HG03139 (cell line): ENCODE results near the gene CACNA2D2.

Experiments
- ATAC-seq: cut with Tn5 transposase; IDR thresholded peaks from one replicate; pipeline ENCODE4 v1.9.1; 2021; ENCODE audit not compliant: unreplicated experiment

CACNA2D2 gene

GRCh38 chr3:50373146-50374051 lies 130.0 kb downstream of the CACNA2D2 start:
- ATAC-seq: no peak

- ATAC-seq: no peak
These were observed 131.1 kb downstream of the CACNA2D2 start for GRCh38 chr3:50372349-50372748.

DNA sequence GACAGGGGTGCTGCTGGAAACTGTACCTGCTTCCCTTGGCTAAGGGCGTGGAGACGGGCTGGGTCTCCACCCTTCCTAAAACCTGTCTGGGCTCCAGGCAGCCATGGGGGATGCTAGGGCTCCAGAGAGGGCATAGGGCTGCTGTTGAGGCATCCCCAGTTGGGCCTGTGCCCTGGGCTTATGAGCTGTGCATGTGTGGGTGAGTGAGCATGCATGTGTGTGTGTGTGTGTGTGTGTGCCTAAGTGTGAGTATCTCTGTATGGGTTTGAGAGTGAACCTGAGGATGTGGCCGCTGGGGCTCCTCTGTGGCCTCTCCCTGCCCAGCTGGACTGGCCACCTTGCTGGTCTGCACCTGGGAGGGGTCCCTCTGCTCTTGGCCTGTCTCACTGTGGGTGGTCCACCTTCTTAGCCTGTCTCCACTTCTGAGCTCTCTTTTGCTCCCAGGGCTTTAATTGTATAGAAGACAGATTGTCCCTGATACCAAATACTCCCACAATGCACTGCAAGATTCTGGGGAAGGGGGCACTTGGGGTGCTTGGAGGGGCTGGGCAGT lies 132.2 kb downstream of the CACNA2D2 start:
- ATAC-seq: no peak

DNA sequence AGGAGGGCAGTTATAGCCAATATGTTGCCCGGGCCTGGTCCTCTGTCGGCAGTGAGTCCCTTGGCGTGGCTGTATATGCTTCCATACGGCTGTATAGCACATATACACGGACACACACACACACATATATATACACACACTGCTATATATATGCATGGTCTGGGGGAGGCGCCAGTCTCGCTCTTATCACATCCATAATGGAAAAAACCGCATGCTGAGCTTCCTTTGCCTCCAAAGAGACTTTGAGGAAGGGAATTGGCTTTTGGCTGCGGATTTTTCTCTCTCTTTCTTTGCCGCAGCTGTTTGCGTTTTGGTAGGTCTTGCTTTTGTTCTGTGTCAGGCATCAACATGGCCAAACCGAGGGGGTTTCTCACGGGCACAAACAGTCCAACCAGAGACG lies 132.8 kb downstream of the CACNA2D2 start:
- ATAC-seq: no peak

DNA sequence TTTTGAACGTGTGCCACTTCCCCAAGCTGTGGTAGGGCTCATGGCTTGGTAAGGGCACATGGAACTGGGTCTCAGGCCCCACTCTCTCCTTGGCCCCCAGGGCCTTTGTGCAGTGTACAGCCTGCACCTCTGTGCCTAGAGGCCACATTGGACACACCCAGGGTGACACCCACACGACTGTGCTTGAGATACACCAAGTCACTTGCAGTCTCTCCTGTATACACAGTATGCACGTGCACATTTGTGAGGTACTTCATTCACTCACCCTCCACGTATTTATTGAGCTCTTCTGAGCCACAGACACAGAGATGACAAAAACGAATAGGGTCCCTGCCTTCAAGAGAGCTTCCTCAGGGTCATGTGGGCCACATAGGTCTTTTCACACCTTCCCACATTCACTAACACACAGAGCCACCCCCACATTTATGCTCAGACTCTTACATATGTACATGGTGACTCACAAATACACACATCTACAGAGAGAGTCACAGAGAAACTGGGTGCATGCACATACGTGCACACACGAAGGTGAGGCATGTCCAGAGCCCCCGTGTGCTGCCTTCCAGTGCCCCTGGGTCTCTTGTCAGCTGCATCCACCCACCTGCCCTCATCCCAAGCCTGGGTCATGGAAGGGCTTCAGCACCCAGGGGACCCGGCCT lies 134.3 kb downstream of the CACNA2D2 start:
- no peak for ATAC-seq

DNA sequence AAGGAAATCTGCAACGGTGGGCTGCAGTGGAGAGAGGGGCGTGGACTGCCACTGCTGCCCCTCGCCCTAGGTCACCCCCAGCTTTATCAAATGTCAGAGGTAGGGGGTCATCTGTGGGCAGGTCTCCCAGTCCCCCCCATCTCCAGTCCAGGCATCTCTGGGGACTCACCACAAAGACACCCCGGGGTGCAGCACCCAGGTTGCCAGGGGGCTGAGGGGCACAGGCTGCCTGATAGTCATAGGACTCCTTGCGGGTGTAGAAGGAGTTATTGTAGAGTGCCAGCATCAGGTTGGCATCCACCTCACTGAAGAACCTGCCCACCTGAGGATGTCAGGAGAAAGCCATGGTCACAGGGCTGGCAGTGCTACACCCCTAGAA lies 137.6 kb downstream of the CACNA2D2 start:
- no peak for ATAC-seq

DNA sequence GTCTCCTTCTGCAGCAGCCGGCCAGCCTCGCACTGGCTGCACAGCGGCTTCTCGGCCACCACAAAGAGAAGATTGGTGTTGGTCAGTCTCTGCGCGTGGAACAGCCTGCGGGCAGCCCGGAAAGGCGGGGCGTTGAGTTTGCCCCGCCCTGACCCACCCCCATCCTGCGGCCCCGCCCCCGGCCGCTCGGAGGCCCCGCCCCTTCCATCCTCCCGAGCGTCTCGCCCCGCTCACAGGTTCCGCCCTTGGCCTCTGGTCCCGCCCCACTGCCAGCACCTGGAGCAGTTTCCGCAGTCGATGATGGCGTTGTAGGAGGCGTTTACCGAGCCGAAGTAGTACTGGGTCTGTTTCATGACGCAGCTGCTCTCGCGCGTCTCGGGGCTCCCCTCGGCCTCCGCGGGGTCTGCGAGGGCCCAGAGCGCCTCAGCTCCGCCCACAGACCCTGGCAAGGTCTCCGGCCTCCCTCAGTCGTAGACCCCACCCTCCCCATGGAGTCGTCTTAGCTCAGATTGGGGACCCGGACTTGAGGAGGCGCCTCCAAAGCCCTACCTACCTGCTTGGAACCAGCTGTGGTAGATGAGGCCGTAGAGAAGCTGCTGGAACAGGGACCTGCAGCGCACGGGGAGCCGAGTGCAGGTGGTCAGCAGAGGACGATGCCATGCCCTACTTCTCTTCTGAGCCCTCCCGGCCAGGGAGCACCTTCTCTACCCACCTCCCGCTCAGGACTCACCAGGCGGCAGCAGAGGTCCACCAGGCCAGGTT lies 138.2 kb downstream of the CACNA2D2 start:
- peak; percentile 85 for ATAC-seq

DNA sequence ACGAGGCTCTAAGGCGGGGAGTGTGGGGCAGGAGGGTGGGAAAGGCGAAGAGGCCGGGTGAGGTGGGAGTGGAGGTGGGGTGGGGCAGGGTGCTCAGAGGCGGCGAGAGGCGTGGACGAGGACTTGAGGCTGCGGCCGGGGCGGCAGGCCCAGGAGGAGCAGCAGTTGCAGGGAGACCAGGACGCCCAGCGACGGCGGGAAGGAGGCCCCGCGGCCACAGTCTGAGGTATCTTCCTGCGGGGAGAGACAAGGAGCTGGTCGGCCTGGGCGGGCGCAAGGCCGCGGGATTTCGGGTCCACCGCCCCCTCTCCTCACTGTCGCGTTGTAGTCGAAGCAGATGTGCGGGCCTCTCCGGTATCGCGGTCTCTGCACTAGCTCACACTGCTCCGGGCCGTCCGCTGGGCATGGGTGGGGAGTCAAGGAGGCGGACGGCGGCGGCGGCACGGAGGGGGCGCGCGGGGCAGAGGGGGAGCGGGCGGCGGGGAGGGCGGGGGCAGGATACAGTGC lies 138.8 kb downstream of the CACNA2D2 start:
- ATAC-seq: no peak

- no peak for ATAC-seq
These were observed 143.7 kb downstream of the CACNA2D2 start for GRCh38 chr3:50359760-50360110.

DNA sequence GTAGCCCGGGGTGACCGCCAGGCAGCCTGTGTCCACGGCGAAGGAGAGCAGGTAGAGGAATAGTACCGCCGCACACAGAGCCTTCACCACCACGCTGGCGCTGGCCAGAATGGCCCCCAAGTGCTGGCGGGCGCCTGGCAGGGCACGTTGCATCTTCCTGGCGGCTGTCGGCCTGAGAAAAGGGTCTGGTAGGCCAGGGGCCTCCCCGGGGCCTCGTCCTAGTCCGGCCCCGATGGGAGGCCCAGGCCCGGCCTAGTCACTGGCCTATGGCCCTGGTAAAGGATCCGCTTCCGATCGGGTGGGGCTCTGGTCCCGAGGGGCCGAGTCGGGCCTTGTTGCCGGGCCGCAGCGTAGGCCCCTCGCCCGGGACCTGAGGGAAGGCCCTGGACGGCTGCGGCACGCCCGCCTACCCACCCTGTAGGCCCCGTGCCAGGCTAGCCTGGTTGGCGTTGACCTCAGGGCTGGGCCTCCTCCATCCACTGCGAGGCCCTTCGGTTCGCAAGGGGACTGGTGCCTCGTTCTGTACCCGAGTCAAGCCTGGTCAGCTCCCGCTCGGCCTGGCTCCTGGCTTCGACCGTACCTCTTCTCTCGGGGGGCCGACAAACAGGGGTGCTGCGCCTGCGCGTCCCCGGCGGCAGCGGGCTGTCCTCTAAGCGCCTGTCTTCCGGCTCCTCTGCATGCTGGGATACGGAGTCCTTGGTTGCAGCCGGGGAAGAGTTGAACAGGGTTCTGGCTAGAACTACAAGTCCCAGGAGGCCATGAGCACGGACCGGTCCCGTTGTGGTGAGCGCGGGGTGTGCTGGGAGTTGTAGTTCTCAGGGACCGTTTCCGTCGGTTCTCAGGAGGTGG lies 144.3 kb downstream of the CACNA2D2 start, which contains the start of gene TMEM115:
Gene TMEM115, minus strand, starts transcription at position 611 of the 849 bp plus-strand sequence. Its CDS starts 458 bp downstream, at position 153.
- ATAC-seq: peak; percentile 99

- ATAC-seq: no peak
These were observed 145.0 kb downstream of the CACNA2D2 start for GRCh38 chr3:50358355-50358910.

- no peak for ATAC-seq
These were observed 146.0 kb downstream of the CACNA2D2 start for GRCh38 chr3:50357481-50357880.

DNA sequence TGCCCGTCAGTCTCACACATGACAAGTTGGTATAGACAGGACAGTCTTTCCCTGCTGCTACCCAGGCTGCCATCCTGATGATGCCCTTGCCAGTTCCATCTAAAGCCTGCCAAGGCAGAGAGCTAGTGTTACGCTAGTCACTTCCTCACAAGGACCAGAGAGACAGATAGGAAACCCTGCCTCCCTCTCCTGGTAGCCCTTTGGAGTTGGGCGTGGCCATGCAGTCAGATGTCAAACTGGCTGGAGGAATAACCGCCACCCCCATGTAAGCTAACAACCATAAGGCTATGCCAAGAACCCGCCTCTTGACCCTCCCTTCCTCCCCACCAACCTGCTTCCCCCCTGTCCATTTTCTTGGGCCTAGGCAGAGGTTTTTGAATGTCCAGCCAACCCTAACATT lies 146.9 kb downstream of the CACNA2D2 start:
- ATAC-seq: no peak

DNA sequence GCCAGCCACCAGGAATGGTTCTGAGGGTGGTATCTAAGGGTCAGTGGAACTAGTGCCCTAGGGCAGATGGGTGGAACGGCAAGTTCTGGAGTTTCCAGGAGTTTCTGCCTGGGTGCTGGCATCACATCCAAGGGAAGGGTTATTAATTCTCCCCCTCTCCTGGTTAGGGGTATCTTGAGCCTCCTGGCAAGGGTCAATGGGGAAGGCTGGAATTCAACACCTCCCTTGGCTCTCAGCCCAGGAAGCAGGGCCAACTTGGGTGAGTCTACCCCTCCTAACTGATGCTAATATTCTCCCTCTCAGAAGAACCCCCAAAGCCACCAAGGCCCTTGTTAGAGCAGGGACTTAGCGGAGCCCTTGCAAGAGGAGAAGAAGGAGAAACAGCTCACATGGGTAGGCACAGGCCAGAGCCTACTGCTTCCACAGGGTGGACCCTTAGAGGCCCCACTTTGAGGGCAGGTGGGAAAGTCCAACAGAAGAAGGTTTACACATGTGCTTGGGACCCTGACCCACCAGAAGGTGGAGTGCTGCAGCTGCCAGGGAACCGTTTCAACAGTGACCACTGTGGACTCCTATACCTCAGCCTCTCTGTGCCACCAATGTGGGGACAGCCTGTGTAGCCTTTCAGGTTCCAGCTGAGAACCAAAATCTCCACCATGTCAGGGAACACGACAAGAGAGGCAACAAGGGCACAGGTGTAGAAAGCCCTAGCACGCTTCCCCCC lies 147.4 kb downstream of the CACNA2D2 start:
- no peak for ATAC-seq

DNA sequence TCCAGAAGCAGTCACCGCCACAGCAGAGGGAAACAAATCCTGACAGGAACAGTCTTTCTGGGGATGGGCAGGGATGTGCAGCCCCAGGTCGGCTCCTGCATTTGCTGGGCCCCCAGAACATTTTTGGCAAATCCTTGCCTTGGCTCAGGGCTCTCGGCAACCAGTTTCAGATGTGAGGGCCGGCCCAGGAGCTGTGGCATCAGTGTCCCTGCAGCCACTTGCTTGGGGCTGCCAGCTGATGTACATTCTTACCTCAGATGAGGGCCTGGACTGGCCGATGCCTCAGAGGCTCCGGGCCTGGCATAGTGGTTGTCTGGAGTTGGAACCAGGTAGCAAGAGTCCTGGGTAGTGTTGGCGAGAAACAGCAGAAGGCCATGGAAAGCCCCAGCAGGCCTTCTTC lies 148.6 kb downstream of the CACNA2D2 start:
- ATAC-seq: no peak

DNA sequence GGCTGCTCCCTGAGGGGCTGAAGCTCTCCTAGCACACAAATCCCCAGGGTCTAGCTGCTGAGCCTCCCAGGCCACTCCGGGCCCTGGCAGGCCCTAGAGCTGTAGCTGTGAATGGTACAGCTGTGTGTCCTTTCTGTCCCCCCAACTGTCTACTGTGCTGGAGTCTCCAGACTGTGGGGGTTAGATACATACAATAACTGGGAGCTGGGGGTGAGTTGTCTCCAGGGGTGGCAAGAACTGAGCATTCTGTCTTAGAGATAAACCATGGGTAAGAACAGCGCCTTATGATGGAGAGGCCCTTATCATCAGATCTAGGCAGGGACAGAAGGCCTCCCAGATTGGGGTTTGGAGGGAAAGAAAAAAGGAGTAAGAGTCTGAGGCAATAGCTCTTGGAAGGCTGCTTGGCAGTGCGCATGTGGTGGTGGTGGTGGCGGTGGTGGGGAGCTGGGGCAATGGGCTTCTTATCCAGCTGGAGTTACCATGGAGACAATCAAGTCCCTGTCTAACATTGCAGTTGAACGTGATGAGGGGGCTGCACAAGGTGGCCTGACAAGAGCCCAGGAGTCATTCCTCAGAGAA lies 149.2 kb downstream of the CACNA2D2 start:
- no peak for ATAC-seq

DNA sequence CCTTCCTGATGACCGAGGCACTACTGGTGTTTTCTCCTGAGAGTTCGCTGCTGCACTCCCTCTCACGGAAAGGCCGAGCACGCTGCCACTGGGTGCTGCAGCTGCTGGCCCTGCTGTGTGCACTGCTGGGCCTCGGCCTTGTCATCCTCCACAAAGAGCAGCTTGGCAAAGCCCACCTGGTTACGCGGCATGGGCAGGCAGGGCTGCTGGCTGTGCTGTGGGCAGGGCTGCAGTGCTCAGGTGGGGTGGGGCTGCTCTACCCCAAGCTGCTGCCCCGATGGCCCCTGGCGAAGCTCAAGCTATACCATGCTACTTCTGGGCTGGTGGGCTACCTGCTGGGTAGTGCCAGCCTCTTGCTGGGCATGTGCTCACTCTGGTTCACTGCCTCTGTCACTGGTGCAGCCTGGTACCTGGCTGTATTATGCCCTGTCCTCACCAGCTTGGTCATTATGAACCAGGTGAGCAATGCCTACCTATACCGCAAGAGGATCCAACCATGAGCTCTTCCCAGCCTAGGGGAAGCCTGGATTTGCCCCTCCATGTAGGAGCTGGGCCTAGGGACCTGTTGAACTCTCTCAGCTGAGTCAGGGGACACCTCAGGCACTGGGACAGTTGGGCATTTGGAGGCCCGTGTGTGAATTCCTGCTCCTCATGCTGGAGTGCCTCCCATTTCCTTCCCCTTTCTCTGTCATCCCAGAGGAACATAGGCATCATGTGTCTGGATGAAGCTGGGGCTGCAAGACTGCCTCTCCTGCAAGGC lies 150.0 kb downstream of the CACNA2D2 start:
- no peak for ATAC-seq

DNA sequence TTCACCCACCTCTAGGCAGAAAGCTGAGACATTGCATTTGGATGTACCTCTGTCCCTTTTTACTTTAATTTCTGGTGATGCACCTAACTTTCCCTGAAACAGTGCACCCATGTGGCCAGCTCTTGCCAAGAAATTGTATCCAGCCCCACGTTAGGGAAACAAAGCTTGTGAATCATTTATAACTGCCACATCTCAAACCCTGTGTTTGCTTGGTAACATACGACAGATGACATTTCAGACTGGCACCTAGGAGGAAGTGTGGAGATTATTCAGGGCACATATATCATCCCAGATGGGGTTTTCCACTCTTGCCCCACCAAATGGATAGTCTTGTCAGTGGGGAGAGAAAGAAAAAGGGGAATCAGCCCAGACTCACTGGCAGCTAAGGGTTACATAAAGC lies 150.7 kb downstream of the CACNA2D2 start:
- ATAC-seq: no peak
